Gastrocnemius medialis (tissue), 4 donors: ENCODE measurements around the gene ZBTB16.

Experiments used
- POLR2A ChIP-seq, 2 donors: fragments of 450-650 bp; IDR thresholded peaks; one replicate each; pipeline ENCODE4 v1.6.1; 2017; ENCODE audit warnings: antibody characterized with exemption in 2 of 2, mild to moderate bottlenecking in 2 of 2, moderate library complexity in 2 of 2
- TF ChIP-seq, protein P1 (sequence below), 5 experiments: fragments of 450-650 bp in 3 of 5; fragments of 200-600 bp in 2 of 5; sonication (generic) in 2 of 5; IDR thresholded peaks in 4 of 5; conservative IDR thresholded peaks in 1 of 5; 1 replicate in 4 of 5; 2 replicates in 1 of 5; pipeline ENCODE4 v1.5.1; 2016 to 2019; ENCODE audit warnings: antibody characterized with exemption in 5 of 5, mild to moderate bottlenecking in 3 of 5, moderate library complexity in 3 of 5

DNA sequence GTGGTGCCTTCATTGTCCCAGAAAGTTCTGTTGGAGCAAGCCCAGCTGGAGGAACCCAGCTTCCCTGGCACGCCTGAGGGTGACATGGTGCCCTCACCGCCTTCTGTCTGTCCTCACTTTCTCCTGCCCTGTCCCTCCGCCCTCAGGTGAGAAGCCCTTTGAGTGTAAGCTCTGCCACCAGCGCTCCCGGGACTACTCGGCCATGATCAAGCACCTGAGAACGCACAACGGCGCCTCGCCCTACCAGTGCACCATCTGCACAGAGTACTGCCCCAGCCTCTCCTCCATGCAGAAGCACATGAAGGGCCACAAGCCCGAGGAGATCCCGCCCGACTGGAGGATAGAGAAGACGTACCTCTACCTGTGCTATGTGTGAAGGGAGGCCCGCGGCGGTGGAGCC lies 190.7 kb downstream of the ZBTB16 start:
- TF ChIP-seq, protein P1, sequence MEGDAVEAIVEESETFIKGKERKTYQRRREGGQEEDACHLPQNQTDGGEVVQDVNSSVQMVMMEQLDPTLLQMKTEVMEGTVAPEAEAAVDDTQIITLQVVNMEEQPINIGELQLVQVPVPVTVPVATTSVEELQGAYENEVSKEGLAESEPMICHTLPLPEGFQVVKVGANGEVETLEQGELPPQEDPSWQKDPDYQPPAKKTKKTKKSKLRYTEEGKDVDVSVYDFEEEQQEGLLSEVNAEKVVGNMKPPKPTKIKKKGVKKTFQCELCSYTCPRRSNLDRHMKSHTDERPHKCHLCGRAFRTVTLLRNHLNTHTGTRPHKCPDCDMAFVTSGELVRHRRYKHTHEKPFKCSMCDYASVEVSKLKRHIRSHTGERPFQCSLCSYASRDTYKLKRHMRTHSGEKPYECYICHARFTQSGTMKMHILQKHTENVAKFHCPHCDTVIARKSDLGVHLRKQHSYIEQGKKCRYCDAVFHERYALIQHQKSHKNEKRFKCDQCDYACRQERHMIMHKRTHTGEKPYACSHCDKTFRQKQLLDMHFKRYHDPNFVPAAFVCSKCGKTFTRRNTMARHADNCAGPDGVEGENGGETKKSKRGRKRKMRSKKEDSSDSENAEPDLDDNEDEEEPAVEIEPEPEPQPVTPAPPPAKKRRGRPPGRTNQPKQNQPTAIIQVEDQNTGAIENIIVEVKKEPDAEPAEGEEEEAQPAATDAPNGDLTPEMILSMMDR (IDR thresholded peaks at IDR 0.05 in 4 of 5, conservative IDR thresholded peaks at IDR 0.05 in 1 of 5) = no peak
- TF ChIP-seq POLR2A (IDR thresholded peaks at IDR 0.05) = no peak
